ENCODE data around the gene SPATA16. TPM values are rescaled to one million over a fixed set of nuclear protein-coding genes. Genes with fewer than 3 reads are reported as not detected.
"Not testable (repeated sequence)": the region's sequence is repeated elsewhere in the genome, so short reads cannot be mapped to it uniquely, and the experiment has no call there.

Gene SPATA16
- total and polyA plus RNA-seq, 4 donors = not detected

GRCh38 chr3:172903642-172904320 lies 237.3 kb downstream of the SPATA16 start:
- ATAC-seq (ENCODE audit: insufficient read depth, low FRiP score) (no peak), DNase-seq (peak; percentile 68 to 86 (median 84))
- Histone ChIP-seq H3K9ac (ENCODE audit: insufficient read depth in 1 of 2, low read length in 2 of 2) (no peak overlapping the region), H3K27me3 (ENCODE audit: control insufficient read depth in 3 of 3, insufficient read depth in 3 of 3, low read length in 2 of 3) (peaks cover 0 to 2% (median 0%) of the 10 kb centered on the region in 3 donors), H3K4me3 (no peak overlapping the region), H3K36me3 (ENCODE audit: control insufficient read depth in 4 of 4, insufficient read depth in 4 of 4, low read length in 4 of 4) (no peaks in the 10 kb centered on the region), H3K9me3 (ENCODE audit: control insufficient read depth in 4 of 4, insufficient read depth in 3 of 4, low read length in 3 of 4) (peaks cover 0 to 2% (median 0%) of the 10 kb centered on the region in 4 donors), H3K27ac (ENCODE audit: low read depth in 1 of 2, low read length in 1 of 2) (no peak overlapping the region), H3K4me1 (ENCODE audit: control insufficient read depth in 5 of 5, insufficient read depth in 5 of 5, low read length in 5 of 5) (peaks cover 0 to 29% (median 0%) of the 10 kb centered on the region in 5 donors)
- no peak for TF ChIP-seq CTCF (IDR thresholded peaks at IDR 0.05; ENCODE audit: control extremely low read depth, extremely low read depth)
- WGBS, 2 donors = 50 to 63% methylated on average over 3 of the region's 3 CpGs

- no peaks in the 10 kb centered on the region for H3K27me3 ChIP-seq (ENCODE audit: control insufficient read depth in 3 of 3, insufficient read depth in 3 of 3, low read length in 2 of 3)
- no peak overlapping the region for H3K9ac ChIP-seq (ENCODE audit: insufficient read depth in 1 of 2, low read length in 2 of 2)
- ATAC-seq (ENCODE audit: insufficient read depth, low FRiP score) = no peak
- no peak for TF ChIP-seq CTCF (IDR thresholded peaks at IDR 0.05; ENCODE audit: control extremely low read depth, extremely low read depth)
- 40 to 63% methylated on average over 2 of the region's 2 CpGs for WGBS, 2 donors
- no peaks in the 10 kb centered on the region for H3K4me1 ChIP-seq (ENCODE audit: control insufficient read depth in 5 of 5, insufficient read depth in 5 of 5, low read length in 5 of 5)
- DNase-seq = no peak
- no peaks in the 10 kb centered on the region for H3K36me3 ChIP-seq (ENCODE audit: control insufficient read depth in 4 of 4, insufficient read depth in 4 of 4, low read length in 4 of 4)
- H3K27ac ChIP-seq (ENCODE audit: low read depth in 1 of 2, low read length in 1 of 2) = no peak overlapping the region
- no peak overlapping the region for H3K4me3 ChIP-seq
- no peaks in the 10 kb centered on the region for H3K9me3 ChIP-seq (ENCODE audit: control insufficient read depth in 4 of 4, insufficient read depth in 3 of 4, low read length in 3 of 4)
Measured at GRCh38 chr3:172892158-172892557, 248.9 kb downstream of the SPATA16 start.

GRCh38 chr3:172885704-172886103 lies 255.3 kb downstream of the SPATA16 start:
- H3K27ac ChIP-seq (ENCODE audit: low read depth in 1 of 2, low read length in 1 of 2) = no peak overlapping the region
- no peak for TF ChIP-seq CTCF (IDR thresholded peaks at IDR 0.05; ENCODE audit: control extremely low read depth, extremely low read depth)
- WGBS, 2 donors = 74 to 83% methylated on average over 2 of the region's 2 CpGs
- no peaks in the 10 kb centered on the region for H3K4me1 ChIP-seq (ENCODE audit: control insufficient read depth in 5 of 5, insufficient read depth in 5 of 5, low read length in 5 of 5)
- H3K4me3 ChIP-seq = no peak overlapping the region
- H3K9me3 ChIP-seq (ENCODE audit: control insufficient read depth in 4 of 4, insufficient read depth in 3 of 4, low read length in 3 of 4) = peaks cover 0 to under 1% (median 0%) of the 10 kb centered on the region in 4 donors
- no peak overlapping the region for H3K9ac ChIP-seq (ENCODE audit: insufficient read depth in 1 of 2, low read length in 2 of 2)
- no peak for ATAC-seq (ENCODE audit: insufficient read depth, low FRiP score)
- H3K36me3 ChIP-seq (ENCODE audit: control insufficient read depth in 4 of 4, insufficient read depth in 4 of 4, low read length in 4 of 4) = no peaks in the 10 kb centered on the region
- no peaks in the 10 kb centered on the region for H3K27me3 ChIP-seq (ENCODE audit: control insufficient read depth in 3 of 3, insufficient read depth in 3 of 3, low read length in 2 of 3)
- no peak for DNase-seq

GRCh38 chr3:172882563-172882962 lies 258.5 kb downstream of the SPATA16 start:
- H3K9ac ChIP-seq (ENCODE audit: insufficient read depth in 1 of 2, low read length in 2 of 2) = no peak overlapping the region
- H3K27me3 ChIP-seq (ENCODE audit: control insufficient read depth in 3 of 3, insufficient read depth in 3 of 3, low read length in 2 of 3) = no peaks in the 10 kb centered on the region
- H3K4me1 ChIP-seq (ENCODE audit: control insufficient read depth in 5 of 5, insufficient read depth in 5 of 5, low read length in 5 of 5) = no peaks in the 10 kb centered on the region
- H3K9me3 ChIP-seq (ENCODE audit: control insufficient read depth in 4 of 4, insufficient read depth in 3 of 4, low read length in 3 of 4) = peaks cover 0 to 3% (median 0%) of the 10 kb centered on the region in 4 donors
- no peak overlapping the region for H3K27ac ChIP-seq (ENCODE audit: low read depth in 1 of 2, low read length in 1 of 2)
- DNase-seq (no peak), ATAC-seq (ENCODE audit: insufficient read depth, low FRiP score) (no peak)
- no peak overlapping the region for H3K4me3 ChIP-seq
- 77 to 82% methylated on average over 1 of the region's 1 CpG for WGBS, 2 donors
- TF ChIP-seq CTCF (IDR thresholded peaks at IDR 0.05; ENCODE audit: control extremely low read depth, extremely low read depth) = no peak
- H3K36me3 ChIP-seq (ENCODE audit: control insufficient read depth in 4 of 4, insufficient read depth in 4 of 4, low read length in 4 of 4) = no peaks in the 10 kb centered on the region

GRCh38 chr3:172879381-172879780 lies 261.7 kb downstream of the SPATA16 start:
- H3K4me1 ChIP-seq (ENCODE audit: control insufficient read depth in 5 of 5, insufficient read depth in 5 of 5, low read length in 5 of 5) = peaks cover 0 to 10% (median 0%) of the 10 kb centered on the region in 5 donors
- not testable (repeated sequence) for H3K27me3 ChIP-seq (ENCODE audit: control insufficient read depth in 3 of 3, insufficient read depth in 3 of 3, low read length in 2 of 3); H3K27ac ChIP-seq (ENCODE audit: low read depth in 1 of 2, low read length in 1 of 2); DNase-seq; H3K9me3 ChIP-seq (ENCODE audit: control insufficient read depth in 4 of 4, insufficient read depth in 3 of 4, low read length in 3 of 4); H3K9ac ChIP-seq (ENCODE audit: insufficient read depth in 1 of 2, low read length in 2 of 2); H3K36me3 ChIP-seq (ENCODE audit: control insufficient read depth in 4 of 4, insufficient read depth in 4 of 4, low read length in 4 of 4); ATAC-seq (ENCODE audit: insufficient read depth, low FRiP score); H3K4me3 ChIP-seq
- WGBS, 2 donors = 78 to 81% methylated on average over 2 of the region's 2 CpGs
